Activated CD4-positive, alpha-beta T cell treated with anti-CD3 and anti-CD28 coated beads, Interleukin-2, Interleukin-6, amounts not matched to agents 100 ng/mL and 50 ng/mL, durations not matched to agents 16 hours and 8 hours (primary cell): ENCODE results near the gene ADAM8.
"Not testable (repeated sequence)": the region's sequence is repeated elsewhere in the genome, so short reads cannot be mapped to it uniquely, and the experiment has no call there.

Source experiments
- DNase-seq: peaks from one replicate; pipeline ENCODE4 v3.0.0-alpha.2; 2020

ADAM8 gene

DNA sequence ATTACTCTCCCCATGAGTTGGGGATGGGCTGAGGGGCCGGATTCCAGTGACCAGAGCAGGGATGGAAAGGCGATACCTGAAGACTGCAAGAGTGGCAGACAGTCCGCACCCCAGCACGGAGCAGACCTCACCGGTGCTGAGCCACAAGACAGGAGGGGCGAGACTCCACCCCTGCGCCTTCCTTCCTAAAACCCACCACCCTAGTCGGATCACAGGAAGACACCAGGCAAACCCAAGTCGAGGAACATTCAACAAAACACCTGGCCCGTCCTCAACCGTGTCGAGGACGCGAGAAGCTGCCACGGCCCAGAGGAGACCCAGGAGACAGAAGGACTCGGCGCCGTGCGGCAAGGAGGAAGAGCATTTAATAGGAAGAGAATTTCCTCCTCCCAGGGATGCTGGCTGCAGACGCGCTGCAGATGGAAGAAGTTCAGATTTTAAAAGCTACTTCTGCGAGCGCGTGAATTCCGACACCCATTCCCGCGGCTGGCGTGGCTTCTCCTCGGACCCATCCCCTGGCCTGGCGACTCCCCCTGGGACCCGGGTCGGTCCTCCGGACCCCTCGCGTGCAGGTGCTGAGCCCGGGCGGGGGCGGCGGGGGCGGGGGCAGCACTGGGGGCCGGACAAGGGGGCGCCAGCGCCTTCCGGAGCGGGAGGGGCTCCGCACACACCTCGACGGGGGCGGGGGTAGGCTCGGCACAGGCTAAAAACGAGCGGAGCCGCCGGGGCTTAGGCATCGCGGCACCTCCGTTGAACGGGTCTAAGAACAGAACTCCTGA is 47.2 kb downstream of the ADAM8 start:
- no peak for DNase-seq

DNA sequence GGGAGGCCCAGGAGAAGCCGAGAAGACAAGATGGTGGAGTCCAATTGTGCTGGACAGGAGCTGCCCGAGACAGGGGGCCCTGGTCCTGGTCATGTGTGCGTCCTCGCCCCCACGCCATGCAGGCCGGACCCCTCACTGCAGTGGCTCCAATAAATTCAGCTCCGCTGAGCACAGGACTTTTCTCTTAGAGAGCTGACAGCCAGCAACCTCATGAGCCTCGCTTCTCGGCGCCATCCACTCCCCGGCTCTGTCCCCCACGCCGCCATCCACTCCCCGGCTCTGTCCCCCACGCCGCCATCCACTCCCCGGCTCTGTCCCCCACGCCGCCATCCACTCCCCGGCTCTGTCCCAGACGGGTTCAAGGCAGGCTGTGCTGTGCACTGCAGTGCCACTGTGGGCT is 49.4 kb downstream of the ADAM8 start:
- DNase-seq: no peak

DNA sequence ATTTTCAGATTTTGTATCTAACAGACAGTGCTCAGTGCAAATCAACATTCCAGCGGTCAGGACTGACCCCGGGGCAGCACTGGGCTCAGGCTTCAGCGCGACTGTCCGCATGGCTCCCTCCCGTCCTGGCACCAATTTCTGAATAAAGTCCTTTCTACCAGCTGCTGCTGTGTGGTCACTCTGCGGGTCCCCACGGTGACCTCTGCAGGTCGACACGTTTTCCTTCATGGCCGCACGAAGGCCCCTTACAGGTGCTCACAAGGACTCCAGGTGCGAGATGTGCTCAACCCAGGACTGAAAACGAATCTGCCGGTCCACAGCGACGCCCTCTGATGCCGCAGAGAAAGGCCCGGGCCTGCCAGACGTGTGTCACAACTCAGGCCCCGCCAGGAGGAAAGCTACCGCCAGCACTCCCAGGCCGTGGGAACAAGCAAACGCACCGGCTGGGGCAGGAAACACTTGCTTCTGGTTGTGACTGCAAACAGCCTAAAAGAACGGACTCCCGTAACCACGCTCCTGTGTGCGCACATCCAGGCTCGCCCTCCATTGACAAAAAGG is 50.3 kb downstream of the ADAM8 start:
- peak; percentile 46 for DNase-seq

DNA sequence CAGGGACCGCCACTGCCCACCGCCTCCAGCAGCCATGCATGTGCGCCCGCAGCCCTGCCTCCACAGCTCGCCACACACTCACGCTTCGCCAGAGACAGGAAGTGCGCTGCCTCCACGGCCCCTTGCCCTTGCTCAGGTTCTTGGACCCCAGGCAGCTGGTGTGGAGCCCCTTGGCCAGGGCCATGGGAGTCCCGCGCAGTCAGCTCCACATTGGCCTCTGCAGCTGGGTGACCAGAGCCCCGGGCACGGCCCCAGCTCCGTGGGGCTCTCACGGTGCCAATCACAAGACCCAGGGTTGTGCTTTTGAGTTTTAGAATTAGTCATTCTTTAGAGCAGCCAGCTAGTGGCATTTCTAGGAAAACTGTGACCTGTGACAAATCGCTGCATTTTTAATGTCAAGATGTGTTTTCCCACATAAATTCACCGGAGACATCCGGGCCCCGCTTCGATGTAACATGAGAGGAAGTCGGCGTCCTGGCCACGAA is 50.9 kb downstream of the ADAM8 start:
- peak; percentile 72 for DNase-seq

DNA sequence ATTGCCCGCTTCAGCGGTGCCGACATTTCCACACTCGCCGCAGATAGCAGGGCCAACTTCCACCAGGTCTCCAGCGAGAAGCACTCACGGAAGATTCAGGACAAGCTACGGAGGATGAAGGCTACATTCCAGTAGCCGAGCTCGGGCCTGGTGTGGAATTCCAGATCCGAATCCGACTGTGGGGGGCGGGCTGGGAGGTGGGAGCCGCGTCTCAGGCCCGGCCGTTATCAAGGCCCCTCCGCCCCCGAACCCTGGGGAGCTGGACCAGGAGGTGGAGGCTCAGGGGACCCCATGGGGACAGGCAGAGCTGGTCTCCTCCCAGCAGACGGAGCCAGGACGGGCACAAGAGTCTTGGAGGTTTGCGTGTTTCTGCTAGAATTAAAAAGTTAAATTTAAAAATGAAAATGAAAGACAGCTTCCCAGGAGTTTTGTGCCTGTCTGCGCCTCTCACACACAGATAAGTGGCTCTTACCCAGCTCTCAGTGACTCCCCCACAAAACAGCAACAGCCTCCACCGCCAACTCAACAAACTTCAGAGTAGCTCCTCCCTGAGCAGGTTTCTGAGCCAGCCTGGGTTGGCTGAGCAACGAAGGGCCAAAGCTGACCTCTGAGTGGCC is 51.8 kb downstream of the ADAM8 start:
- DNase-seq: no peak

DNA sequence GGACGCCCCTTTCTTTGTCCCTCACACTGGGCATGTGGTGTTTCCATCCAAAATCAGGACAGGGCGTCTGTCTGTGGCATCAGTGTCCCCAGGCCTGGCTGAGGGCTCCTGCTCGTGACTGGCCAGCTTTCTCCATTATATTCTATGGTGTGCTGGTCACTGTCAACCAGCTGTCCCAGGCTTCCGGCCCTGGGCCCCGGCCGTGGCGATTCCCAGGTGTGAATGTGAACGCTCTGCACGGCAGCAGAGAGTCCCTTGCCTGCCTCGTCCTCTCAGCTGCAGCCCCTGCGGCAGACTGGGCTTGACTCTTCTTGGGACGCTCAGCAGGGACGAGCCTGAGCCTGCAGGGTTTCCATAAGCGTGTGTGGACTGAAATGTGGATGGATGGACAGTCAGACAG is 52.6 kb downstream of the ADAM8 start:
- DNase-seq: no peak

DNA sequence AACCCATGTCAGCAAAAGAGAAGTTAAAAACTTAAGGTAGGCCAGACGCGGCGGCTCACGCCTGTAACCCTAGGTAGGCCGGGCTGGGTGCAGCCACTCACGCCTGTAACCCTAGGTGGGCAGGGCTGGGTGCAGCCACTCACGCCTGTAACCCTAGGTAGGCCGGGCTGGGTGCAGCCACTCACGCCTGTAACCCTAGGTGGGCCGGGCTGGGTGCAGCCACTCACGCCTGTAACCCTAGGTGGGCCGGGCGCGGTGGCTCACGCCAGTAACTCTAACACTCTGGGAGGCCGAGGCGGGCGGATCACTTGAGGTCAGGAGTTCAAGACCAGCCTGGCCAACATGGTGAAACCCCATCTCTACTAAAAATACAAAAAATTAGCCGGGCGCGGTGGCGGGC is 54.9 kb downstream of the ADAM8 start:
- not testable (repeated sequence) for DNase-seq

DNA sequence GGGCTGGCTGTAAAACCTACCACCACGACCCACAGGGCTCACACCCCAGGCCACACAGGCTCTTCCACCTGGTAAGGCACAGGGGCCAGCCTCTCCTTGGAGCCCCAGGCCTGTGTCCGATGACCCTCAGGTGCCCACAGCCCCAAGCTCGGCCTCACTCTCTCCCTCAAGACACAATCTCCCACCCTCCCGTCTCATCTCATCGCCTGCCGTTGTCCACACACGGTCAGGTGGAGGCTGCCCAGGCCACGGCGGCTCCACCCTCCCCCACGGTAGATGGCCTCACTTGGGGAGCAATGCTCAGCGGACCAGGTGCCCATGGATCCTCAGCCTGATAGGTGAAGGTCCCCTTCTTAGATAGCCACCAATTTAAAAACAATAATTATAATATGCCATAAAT is 55.3 kb downstream of the ADAM8 start:
- no peak for DNase-seq

DNA sequence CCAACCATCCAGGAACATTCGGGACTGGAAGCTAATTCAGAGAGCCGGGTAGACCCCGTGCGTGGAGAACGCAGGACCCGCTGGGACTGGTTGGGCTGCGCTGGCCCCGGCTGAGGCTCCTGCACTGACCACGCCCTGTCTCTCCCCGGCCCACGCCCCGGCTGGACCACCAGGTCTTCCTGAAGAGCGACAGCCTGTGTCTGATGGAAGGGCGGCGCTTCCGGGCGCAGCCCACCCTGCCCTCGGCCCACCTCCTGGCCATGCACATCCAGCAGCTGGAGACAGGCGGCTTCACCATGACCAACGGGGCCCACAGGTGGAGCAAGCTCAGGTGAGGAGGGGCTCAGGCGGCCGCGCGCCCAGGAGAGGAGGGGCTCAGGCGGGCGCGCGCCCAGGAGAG is 56.9 kb downstream of the ADAM8 start:
- DNase-seq: no peak

DNA sequence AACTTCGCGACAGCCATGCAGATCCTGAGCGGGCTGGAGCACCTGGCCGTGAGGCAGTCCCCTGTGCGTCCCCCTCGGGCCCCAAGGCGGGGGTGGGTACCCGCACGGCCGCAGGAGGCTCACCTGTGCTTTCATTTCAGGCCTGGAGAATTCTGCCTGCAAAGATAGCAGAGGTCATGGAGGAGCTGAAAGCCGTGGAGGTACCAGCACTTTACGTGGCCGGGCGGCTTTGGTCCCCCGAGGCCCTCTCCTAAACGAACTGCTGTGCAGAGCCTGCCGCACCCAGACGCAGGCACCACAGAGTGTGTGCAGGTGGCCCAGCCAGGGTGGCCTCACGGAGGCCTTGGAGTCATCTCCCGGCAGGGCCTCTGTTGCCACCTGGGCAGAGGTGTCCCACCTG is 57.8 kb downstream of the ADAM8 start:
- no peak for DNase-seq

DNA sequence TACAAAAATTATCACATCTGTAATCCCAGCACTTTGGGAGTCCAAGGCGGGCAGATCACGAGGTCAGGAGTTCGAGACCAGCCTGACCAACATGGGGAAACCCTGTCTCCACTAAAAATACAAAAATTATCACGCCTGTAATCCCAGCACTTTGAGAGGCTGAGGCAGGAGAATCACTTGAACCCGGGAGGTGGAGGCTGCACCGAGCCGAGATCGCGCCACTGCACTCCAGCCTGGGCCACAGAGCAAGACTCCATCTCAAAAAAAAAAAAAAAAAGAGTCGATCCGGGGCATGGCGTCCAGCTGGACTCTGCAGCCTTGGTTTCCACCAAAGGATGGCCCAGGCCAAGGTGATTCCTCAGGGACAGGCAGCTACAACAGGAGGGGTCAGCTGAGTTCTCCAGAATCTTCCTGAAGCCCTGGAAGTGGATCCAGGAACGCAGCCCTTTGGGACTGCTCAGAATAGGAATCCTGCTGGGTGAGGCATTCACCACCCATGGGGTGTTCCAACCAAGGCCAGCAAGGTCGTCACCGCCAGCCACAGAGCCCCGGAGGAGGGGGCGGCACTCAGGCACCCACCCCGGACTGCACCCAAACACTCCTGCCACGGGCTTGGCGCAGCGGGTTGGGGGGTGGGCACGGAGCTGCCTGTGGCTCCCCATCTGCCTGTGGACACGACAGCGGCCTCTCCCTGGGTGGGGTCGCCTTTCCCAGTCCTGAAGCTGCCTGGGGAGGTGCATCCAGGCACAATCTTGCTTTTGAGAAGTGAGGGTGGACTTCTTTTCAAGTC is 58.7 kb downstream of the ADAM8 start:
- no peak for DNase-seq

DNA sequence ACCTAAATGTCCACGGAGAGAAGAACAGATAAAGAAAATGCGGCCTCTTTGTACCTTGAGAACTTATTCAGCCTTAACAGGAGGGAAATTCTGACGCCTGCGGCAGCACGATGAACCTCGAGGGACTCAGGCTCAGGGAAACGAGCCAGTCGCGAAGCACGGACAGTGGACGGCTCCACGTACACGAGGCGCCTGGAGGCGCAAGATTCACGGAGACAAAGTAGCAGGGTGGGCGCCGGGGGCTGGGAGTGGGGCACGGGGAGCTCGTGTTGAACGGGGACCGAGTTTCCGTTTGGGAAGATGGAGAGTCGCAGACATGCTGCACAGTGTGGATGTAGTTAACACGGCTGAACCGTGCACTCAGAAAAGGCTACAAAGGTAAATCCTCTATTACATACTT is 59.9 kb downstream of the ADAM8 start:
- no peak for DNase-seq

DNA sequence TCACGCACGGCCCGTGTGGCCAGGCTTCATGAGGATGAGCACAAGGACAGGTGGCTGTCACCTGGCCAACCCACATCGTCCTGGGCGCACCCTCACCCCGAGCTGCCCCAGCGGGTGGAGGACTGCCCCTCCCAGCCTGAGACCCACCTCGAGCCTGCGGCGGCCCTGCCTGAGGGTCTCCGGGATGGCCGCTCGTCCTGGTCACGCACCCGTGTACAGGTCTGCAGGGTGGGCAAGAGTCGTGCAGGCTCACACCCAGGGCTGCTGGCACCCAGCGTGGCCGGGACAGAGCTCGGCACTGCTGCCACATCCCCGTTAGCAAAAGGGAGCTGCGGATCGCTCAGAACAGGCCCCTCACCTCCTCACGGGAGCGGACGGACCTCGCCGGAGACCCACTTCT is 61.1 kb downstream of the ADAM8 start:
- DNase-seq: no peak

DNA sequence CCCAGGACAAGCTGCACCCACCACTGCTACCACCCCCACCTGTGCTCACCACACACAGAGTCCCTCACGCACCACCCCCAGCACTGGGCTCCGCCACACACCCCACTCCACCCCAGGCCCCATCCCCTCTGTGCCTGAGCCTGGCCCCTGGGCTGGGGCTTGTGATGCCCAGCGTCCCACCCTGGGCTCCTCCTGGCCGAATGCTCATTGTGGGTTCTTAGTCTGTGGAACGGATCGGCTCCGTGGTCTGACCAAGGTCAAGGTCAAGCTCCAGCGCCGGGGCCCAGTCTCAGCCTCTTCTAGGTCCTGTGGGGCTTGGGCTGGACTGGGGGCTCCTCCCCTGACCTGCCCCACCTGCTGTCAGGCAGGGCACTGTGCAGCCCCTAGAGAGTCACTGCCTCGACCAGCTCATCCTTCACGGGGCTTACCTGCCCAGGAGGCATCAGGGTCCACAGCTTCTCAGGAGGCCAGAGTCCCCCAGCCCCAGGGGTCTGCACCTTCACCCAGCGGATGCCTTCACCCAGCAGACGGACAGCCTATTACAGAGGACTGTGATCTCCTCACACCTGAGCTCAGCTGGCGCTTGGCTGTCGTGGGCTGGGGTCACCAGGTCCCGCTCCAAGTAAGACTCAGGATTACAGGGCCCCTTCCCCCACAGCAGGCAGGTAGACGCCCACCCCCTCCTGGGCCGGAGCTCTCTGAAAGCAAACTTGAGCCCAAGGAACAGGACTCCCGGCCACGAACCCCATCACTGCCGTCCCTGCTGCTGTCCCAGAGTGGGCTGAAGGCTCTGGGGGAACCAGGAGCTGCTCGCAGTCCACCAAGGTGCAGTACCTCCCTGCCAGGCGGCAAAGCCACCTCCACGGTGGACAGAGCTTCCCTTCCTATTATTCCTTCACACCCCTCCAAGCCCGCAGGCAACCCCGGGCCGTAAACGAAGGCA is 61.9 kb downstream of the ADAM8 start:
- DNase-seq: no peak

DNA sequence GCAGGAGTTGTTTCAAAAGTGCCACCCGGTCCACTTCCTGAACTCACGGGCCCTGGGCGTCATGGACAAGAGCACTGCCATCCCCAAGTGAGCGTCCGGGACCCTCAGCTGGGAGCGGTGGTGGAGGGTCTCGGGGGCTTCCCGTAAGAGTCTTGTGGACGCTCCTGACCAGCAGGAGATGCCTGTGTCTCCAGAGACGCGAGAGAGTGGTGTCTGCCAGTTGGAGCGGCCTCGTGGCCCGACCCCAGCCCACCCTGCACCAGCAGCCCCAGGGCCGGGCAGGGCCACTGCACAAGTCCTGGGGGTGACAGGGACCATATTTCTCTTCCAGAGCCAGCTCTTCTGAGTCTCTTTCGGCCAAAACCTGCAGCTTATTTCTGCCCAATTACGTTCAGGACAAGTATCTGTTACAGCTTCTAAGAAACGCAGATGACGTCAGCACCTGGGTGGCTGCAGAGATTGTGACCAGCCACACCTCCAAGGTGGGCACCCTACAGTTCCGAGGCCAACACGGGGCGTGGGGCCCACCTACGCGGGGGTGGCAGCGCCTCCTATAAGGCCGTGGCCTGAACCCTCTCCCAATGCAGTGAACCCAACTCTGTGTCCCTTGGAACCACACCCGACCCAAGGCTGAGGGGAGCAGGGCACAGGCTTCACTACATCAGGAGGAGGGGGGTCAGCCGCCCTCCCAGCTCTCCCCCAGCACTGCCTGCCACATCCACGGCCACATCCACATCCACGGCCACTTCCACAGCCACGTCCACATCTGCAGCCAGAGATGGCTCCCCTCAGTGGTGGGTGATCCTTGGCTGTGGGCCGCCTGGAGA is 62.8 kb downstream of the ADAM8 start:
- no peak for DNase-seq

DNA sequence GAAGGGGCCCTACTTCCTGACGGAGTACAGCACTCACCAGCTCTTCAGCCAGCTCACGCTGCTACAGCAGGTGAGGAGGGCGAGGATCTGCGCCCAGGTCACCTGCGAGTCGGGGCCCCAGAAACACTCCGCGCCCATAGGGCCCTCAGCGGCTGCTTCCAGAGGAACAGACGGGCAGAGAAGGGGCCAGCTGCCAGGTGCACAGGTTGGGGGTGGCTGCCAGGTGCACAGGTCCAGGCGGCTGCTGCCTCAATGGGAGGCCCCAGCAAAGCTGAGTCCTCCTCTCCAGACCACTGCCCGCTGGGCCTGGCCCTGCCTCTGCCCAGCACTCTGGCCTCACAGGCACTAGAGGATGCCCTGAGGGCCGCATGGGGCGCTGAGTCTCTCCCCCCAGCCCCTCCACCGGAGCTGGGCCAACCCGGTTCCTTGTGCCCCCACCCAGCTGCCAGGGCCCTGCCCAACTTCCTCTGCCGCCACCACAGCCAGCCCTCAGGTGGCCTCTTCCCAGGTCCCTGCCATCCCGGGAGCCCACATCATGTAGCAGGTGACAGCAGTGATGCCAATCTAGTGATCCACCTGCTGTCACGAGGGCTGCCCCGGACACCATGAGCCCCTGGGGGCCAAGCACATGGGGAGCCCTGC is 63.7 kb downstream of the ADAM8 start:
- no peak for DNase-seq
